Stimulated activated CD4-positive, alpha-beta T cell treated with anti-CD3 and anti-CD28 coated beads, Interleukin-12 subunit alpha, Interleukin-12 subunit beta, amount 100 ng/mL, for 48 hours (primary cell): ENCODE results near the gene SMIM13.

Source experiments
- DNase-seq, 3 donors: peaks; one replicate each; pipeline ENCODE4 v3.0.0-alpha.2; 2020; ENCODE audit warnings: low read depth in 2 of 3, low spot score in 1 of 3

Gene SMIM13

GRCh38 chr6:11187301-11187700 lies 93.7 kb downstream of the SMIM13 start:
- no peak for DNase-seq
